H1 (cell line): ENCODE measurements around the gene LIG1. TPM values are rescaled to one million over a fixed set of nuclear protein-coding genes. Genes with fewer than 3 reads are reported as not detected.

ENCODE experiments used
- CTCF ChIA-PET: fragments of 300-600 bp; sonication (Branson Sonifier 250); formaldehyde crosslinking; loops from one replicate; lab custom pipeline; 2021; ENCODE audit not compliant: partially characterized antibody; lab: Charles Lee
- POLR2A ChIA-PET: fragments of 300-600 bp; sonication (Branson Sonifier 250); formaldehyde crosslinking; loops from one replicate; lab custom pipeline; 2021; ENCODE audit warnings: inconsistent platforms; ENCODE audit not compliant: partially characterized antibody; lab: Charles Lee
- DNase-seq, 2 experiments: peaks; one replicate each; pipeline versions ENCODE4 v3.0.0 to v3.0.0-alpha.2; 2010 to 2022; ENCODE audit warnings: low spot score in 2 of 2, low read depth in 1 of 2, mixed read lengths in 1 of 2
- FAIRE-seq: peaks from 2 replicates; lab custom pipeline; 2011; peaks lifted over from hg19 to GRCh38; lab: Jason Lieb, UNC
- H2AFZ ChIP-seq: 2 replicates; pipeline ENCODE4 v1.8.1; 2012; ENCODE audit warnings: low read length, inconsistent platforms
- H2AK5ac ChIP-seq: 2 replicates; pipeline ENCODE4 v1.6.1; 2013; ENCODE audit warnings: low read depth, low read length
- H2BK120ac ChIP-seq: replicated peaks from 2 replicates; pipeline ENCODE3; 2013; ENCODE audit warnings: low read depth, low read length, inconsistent platforms
- H2BK12ac ChIP-seq: 2 replicates; pipeline ENCODE4 v1.6.1; 2013; ENCODE audit warnings: low read depth, low read length
- H2BK15ac ChIP-seq: 2 replicates; pipeline ENCODE4 v1.6.1; 2013; ENCODE audit warnings: low read length
- H2BK20ac ChIP-seq: 2 replicates; pipeline ENCODE4 v1.6.1; 2013; ENCODE audit warnings: low read length
- H2BK5ac ChIP-seq: 2 replicates; pipeline ENCODE4 v1.6.1; 2013; ENCODE audit warnings: low read depth, low read length
- H3K14ac ChIP-seq: 2 replicates; pipeline ENCODE4 v1.6.1; 2013; ENCODE audit warnings: inconsistent platforms; ENCODE audit not compliant: insufficient read length
- H3K18ac ChIP-seq: 2 replicates; pipeline ENCODE4 v1.6.1; 2013; ENCODE audit warnings: low read length; ENCODE audit errors: extremely low read depth
- H3K23ac ChIP-seq: 2 replicates; pipeline ENCODE4 v1.6.1; 2013; ENCODE audit warnings: inconsistent platforms; ENCODE audit not compliant: insufficient read length
- H3K23me2 ChIP-seq: 2 replicates; pipeline ENCODE4 v1.6.1; 2013; ENCODE audit warnings: low read depth, low read length
- H3K27ac ChIP-seq: 2 replicates; pipeline ENCODE4 v1.6.1; 2011; ENCODE audit warnings: low read depth, low read length, inconsistent platforms
- H3K27me3 ChIP-seq, 4 experiments: replicated peaks in 1 of 4; 1 replicate in 1 of 4; 2 replicates in 3 of 4; pipeline versions ENCODE4 v1.6.1 to v1.8.1; 2011 to 2013; ENCODE audit warnings: low read length in 3 of 4, mild to moderate bottlenecking in 3 of 4, inconsistent platforms in 2 of 4, mixed read lengths in 2 of 4, moderate library complexity in 1 of 4; ENCODE audit not compliant: control insufficient read depth in 3 of 4, insufficient read depth in 3 of 4; ENCODE audit errors: extremely low read depth in 1 of 4
- H3K36me3 ChIP-seq, 4 experiments: 2 replicates each; pipeline versions ENCODE4 v1.6.1 to v1.8.1; 2011 to 2013; ENCODE audit warnings: mild to moderate bottlenecking in 4 of 4, low read length in 3 of 4, moderate library complexity in 2 of 4, control low read depth in 1 of 4, inconsistent platforms in 1 of 4; ENCODE audit not compliant: insufficient read depth in 4 of 4, control insufficient read depth in 2 of 4
- H3K4ac ChIP-seq: replicated peaks from 2 replicates; pipeline ENCODE3; 2013; ENCODE audit warnings: low read length, low read depth, mixed read lengths, inconsistent platforms; ENCODE audit not compliant: insufficient read length
- H3K4me1 ChIP-seq, 4 experiments: replicated peaks in 1 of 4; 1 replicate in 1 of 4; 2 replicates in 3 of 4; pipeline versions ENCODE4 v1.6.1 to v1.8.1; 2011 to 2013; ENCODE audit warnings: low read length in 3 of 4, inconsistent platforms in 2 of 4, mixed read lengths in 1 of 4; ENCODE audit not compliant: insufficient read depth in 4 of 4, control insufficient read depth in 3 of 4
- H3K4me2 ChIP-seq, 2 experiments: 2 replicates each; pipeline versions ENCODE4 v1.6.1 to v1.8.1; 2011 to 2013; ENCODE audit warnings: low read depth in 2 of 2, low read length in 2 of 2, control low read depth in 1 of 2, inconsistent platforms in 1 of 2, mild to moderate bottlenecking in 1 of 2; ENCODE audit not compliant: insufficient read depth in 1 of 2
- H3K4me3 ChIP-seq, 4 experiments: fragments of 200-600, 300-600 bp in 1 of 4; sonication (generic), shearing (Covaris generic), sonication (Bioruptor Twin) in 1 of 4; 2 replicates each; pipeline versions ENCODE4 v1.5.1 to v1.8.1; 2011 to 2016; ENCODE audit warnings: low read length in 4 of 4, low read depth in 3 of 4, control low read depth in 2 of 4, inconsistent platforms in 2 of 4, mild to moderate bottlenecking in 2 of 4, mixed read lengths in 1 of 4, moderate library complexity in 1 of 4; ENCODE audit not compliant: insufficient read depth in 2 of 4; ENCODE audit errors: extremely low read depth in 1 of 4
- H3K56ac ChIP-seq: replicated peaks from 2 replicates; pipeline ENCODE3; 2013; ENCODE audit warnings: low read depth, mild to moderate bottlenecking, mixed read lengths, low read length, inconsistent platforms; ENCODE audit not compliant: insufficient read length
- H3K79me1 ChIP-seq: 2 replicates; pipeline ENCODE4 v1.6.1; 2013; ENCODE audit warnings: low read depth, low read length, control low read depth
- H3K79me2 ChIP-seq, 2 experiments: 2 replicates each; pipeline versions ENCODE4 v1.6.1 to v1.8.1; 2012 to 2013; ENCODE audit warnings: low read length in 2 of 2, mild to moderate bottlenecking in 2 of 2, inconsistent platforms in 1 of 2; ENCODE audit not compliant: insufficient read depth in 2 of 2, control insufficient read depth in 1 of 2
- H3K9ac ChIP-seq, 4 experiments: replicated peaks in 1 of 4; 1 replicate in 1 of 4; 2 replicates in 3 of 4; pipeline versions ENCODE4 v1.6.1 to v1.8.1; 2011 to 2013; ENCODE audit warnings: low read depth in 3 of 4, low read length in 3 of 4, control low read depth in 2 of 4, mild to moderate bottlenecking in 2 of 4, moderate library complexity in 2 of 4, inconsistent platforms in 1 of 4; ENCODE audit errors: extremely low read depth in 1 of 4
- H3K9me3 ChIP-seq, 2 experiments: 2 replicates each; pipeline versions ENCODE4 v1.6.1 to v1.8.1; 2012 to 2013; ENCODE audit warnings: mild to moderate bottlenecking in 2 of 2, moderate library complexity in 2 of 2, control low read depth in 1 of 2, inconsistent platforms in 1 of 2, low read depth in 1 of 2, low read length in 1 of 2, mixed read lengths in 1 of 2; ENCODE audit not compliant: insufficient read depth in 2 of 2
- H4K20me1 ChIP-seq, 2 experiments: replicated peaks in 1 of 2; 2 replicates each; pipeline versions ENCODE3 to v1.8.1; 2011 to 2013; ENCODE audit warnings: inconsistent platforms in 2 of 2, low read length in 2 of 2, mild to moderate bottlenecking in 1 of 2; ENCODE audit not compliant: insufficient read depth in 2 of 2, control insufficient read depth in 1 of 2
- H4K5ac ChIP-seq: 2 replicates; pipeline ENCODE4 v1.6.1; 2013; ENCODE audit warnings: low read length, low read depth, mixed read lengths, inconsistent platforms; ENCODE audit not compliant: insufficient read length
- H4K8ac ChIP-seq: 2 replicates; pipeline ENCODE4 v1.8.0; 2013; ENCODE audit warnings: mild to moderate bottlenecking, moderate library complexity, low read length, inconsistent platforms; ENCODE audit not compliant: insufficient read depth; ENCODE audit errors: extremely low read depth
- H4K91ac ChIP-seq: replicated peaks from 2 replicates; pipeline ENCODE3; 2013; ENCODE audit warnings: low read length, mixed read lengths, inconsistent platforms; ENCODE audit not compliant: insufficient read length
- ASH2L ChIP-seq: fragments of 200-600, 300-600 bp; sonication (generic); IDR thresholded peaks from one replicate; pipeline ENCODE4 v1.7.1; 2017; ENCODE audit warnings: low read length
- E2F6 ChIP-seq: IDR thresholded peaks from 2 replicates; pipeline ENCODE4 v1.6.1; 2012; ENCODE audit warnings: inconsistent platforms
- MAX ChIP-seq: IDR thresholded peaks from 2 replicates; pipeline ENCODE4 v1.6.1; 2012; ENCODE audit warnings: inconsistent platforms
- NANOG ChIP-seq: IDR thresholded peaks from 2 replicates; pipeline ENCODE4 v1.6.1; 2011; ENCODE audit warnings: low read length, low read depth, mild to moderate bottlenecking, inconsistent platforms; ENCODE audit not compliant: insufficient read depth, poor library complexity, severe bottlenecking
- PHF8 ChIP-seq: fragments of 200-600 bp; sonication (generic); conservative IDR thresholded peaks from 2 replicates; pipeline ENCODE4 v1.7.1; 2012; ENCODE audit warnings: low read depth, mild to moderate bottlenecking, inconsistent platforms, low read length, moderate library complexity
- POLR2AphosphoS5 ChIP-seq: IDR thresholded peaks from 2 replicates; pipeline ENCODE4 v1.6.1; 2011; ENCODE audit warnings: low read depth, low read length
- SIN3A ChIP-seq, 2 experiments: IDR thresholded peaks in 1 of 2; conservative IDR thresholded peaks in 1 of 2; 2 replicates each; pipeline ENCODE4 v1.6.1; 2011 to 2012; ENCODE audit warnings: low read length in 2 of 2, improper control_type of control experiment in 1 of 2, low read depth in 1 of 2, mild to moderate bottlenecking in 1 of 2
- SP1 ChIP-seq: IDR thresholded peaks from 2 replicates; pipeline ENCODE4 v1.6.1; 2011; ENCODE audit warnings: low read depth, low read length
- TAF1 ChIP-seq: IDR thresholded peaks from 2 replicates; pipeline ENCODE4 v1.6.1; 2011; ENCODE audit warnings: mild to moderate bottlenecking, low read depth, low read length
- TAF7 ChIP-seq: optimal IDR thresholded peaks from 2 replicates; pipeline ENCODE3; 2011; ENCODE audit warnings: low read depth, mild to moderate bottlenecking, inconsistent platforms, low read length, moderate library complexity, borderline replicate concordance
- WGBS, 2 experiments: shearing (Covaris generic) in 1 of 2; methylation state at CpG; one replicate each; pipeline versions ENCODE4 v1.1.6 to v1.1.7; 2013 to 2015; ENCODE audit warnings: low lambda C conversion rate in 2 of 2, mixed read lengths in 2 of 2, inconsistent platforms in 1 of 2, low coverage in 1 of 2, missing lambda C conversion rate in 1 of 2; ENCODE audit not compliant: insufficient replicate concordance in 2 of 2, insufficient coverage in 1 of 2, insufficient read length in 1 of 2; ENCODE audit errors: extremely low coverage in 1 of 2, missing lambda C conversion rate in 1 of 2; 5-methylcytosine and 5-hydroxymethylcytosine counted together
- polyA plus RNA-seq, 7 experiments: library from polyadenylated mRNA; depleted of rRNA in 3 of 7; stranded (reverse) in 5 of 7; unstranded in 2 of 7; fragments of >200 nt in 5 of 7; fragments of 200-250 nt in 2 of 7; gene quantifications; 1 replicate in 5 of 7; 2 replicates in 1 of 7; 4 replicates in 1 of 7; pipeline versions ENCODE4 v1.2.1 to v1.2.3, GENCODE V29; 2011 to 2013; ENCODE audit warnings: missing spikeins in 2 of 7, mixed read lengths in 2 of 7
- total RNA-seq: library from RNA; stranded (reverse); fragmentation: NEBNext Ultra II Directional; extraction: Animal tissue kit (Norgen Biotek cat#: 25700); gene quantifications from 2 replicates; pipeline ENCODE4 v1.2.1, GENCODE V29; 2021

Gene LIG1
- total and polyA plus RNA-seq, 2 of the 8 experiments (the other 6 are each of a cell fraction or from before 2014, with no cell fraction given), result 67.6 to 113 TPM

GRCh38 chr19:48170817-48171347 lies 738 bp upstream of the LIG1 start:
- Histone ChIP-seq H2BK120ac (no peak overlapping the region), H3K79me2 (peaks cover 6 to 40% of the 10 kb centered on the region in 2 experiments), H3K9ac (peak overlapping the region; percentile 56 to 89 (median 84)), H3K9me3 (no peaks in the 10 kb centered on the region), H2BK12ac (no peak overlapping the region), H4K91ac (peak overlapping the region; percentile 68), H2BK20ac (no peak overlapping the region), H2BK5ac (peak overlapping the region; percentile 72), H3K27ac (peak overlapping the region; percentile 98), H3K56ac (peak overlapping the region; percentile 42), H3K36me3 (peaks cover 2 to 19% (median 16%) of the 10 kb centered on the region in 4 experiments), H3K27me3 (no peaks in the 10 kb centered on the region), H3K14ac (no peak overlapping the region), H3K23ac (no peak overlapping the region), H4K8ac (peak overlapping the region; percentile 77; the same call in 1 of the 2 replicates), H3K79me1 (peaks cover 6% of the 10 kb centered on the region; the same call in 1 of the 2 replicates), H3K23me2 (peaks cover 11% of the 10 kb centered on the region), H2AFZ (no peak overlapping the region; the same call in 1 of the 2 replicates), H4K5ac (peak overlapping the region; percentile 59), H2BK15ac (no peak overlapping the region), H3K4me1 (peaks cover 0 to 13% (median 6%) of the 10 kb centered on the region in 4 experiments; a peak in 6 of 7 replicates), H4K20me1 (peaks cover 2 to 7% of the 10 kb centered on the region in 2 experiments), H2AK5ac (no peak overlapping the region), H3K4me2 (peak overlapping the region; percentile 94 to 96), H3K4me3 (peak overlapping the region; percentile 93 to 99 (median 98)), H3K4ac (peak overlapping the region; percentile 29), H3K18ac (no peak overlapping the region)
- FAIRE-seq (no peak), DNase-seq (no peak)
- ChIA-PET POLR2A (interaction anchor here (0.6 to 1.7 kb wide), 13 partner anchors 8 to 142 kb away, joined by 3 to 7 read pairs (median 3); no protein-coding TSS in a partner anchor), CTCF (interaction anchor here (0.9 to 2.1 kb wide), 6 partner anchors 18 to 144 kb away, joined by 3 to 9 read pairs (median 5); no protein-coding TSS in a partner anchor)
- 4% methylated on average over 14 of the region's 21 CpGs; no CpG with 5 or more reads in 1 of the 2 experiments for WGBS, 2 experiments
- TF ChIP-seq E2F6 (no peak), ASH2L (no peak), NANOG (no peak), MAX (0 out of 2 replicates have a peak, but pooled peaks have one; percentile 5), SP1 (no peak), PHF8 (peak; percentile 48; the same call in 1 of the 2 replicates), TAF1 (peak; percentile 2; the same call in 1 of the 2 replicates), TAF7 (no peak), SIN3A (conservative IDR thresholded peaks at IDR 0.05 in 1 of 2, IDR thresholded peaks at IDR 0.05 in 1 of 2; ENCODE audit: low read depth in 1 of 2, low read length in 2 of 2) (0 out of 4 replicates have a peak, but pooled peaks of 1 of the 2 experiments have one; percentile 14), POLR2AphosphoS5 (peak; percentile 34; the same call in 1 of the 2 replicates)
